Endothelial cell of umbilical vein (primary cell): Measurements from ENCODE around the gene PHF2.

Experiments used
- EZH2 ChIP-seq: IDR thresholded peaks from 2 replicates; pipeline ENCODE4 v1.6.1; 2012; ENCODE audit warnings: borderline replicate concordance, low read depth, mild to moderate bottlenecking, moderate library complexity, low read length, inconsistent platforms; ENCODE audit not compliant: severe bottlenecking
- POLR2A ChIP-seq: IDR thresholded peaks from 2 replicates; pipeline ENCODE4 v1.6.1; 2012; ENCODE audit warnings: low read depth, mild to moderate bottlenecking, control low read depth, low read length
- POLR2AphosphoS5 ChIP-seq: IDR thresholded peaks from 2 replicates; pipeline ENCODE4 v1.6.1; 2012; ENCODE audit warnings: low read depth, mild to moderate bottlenecking, control low read depth, low read length, moderate library complexity; ENCODE audit not compliant: insufficient read depth
- TF ChIP-seq, protein P1 (sequence below), 2 donors: IDR thresholded peaks; 1 replicate in 1 of 2; 2 replicates in 1 of 2; pipeline ENCODE4 v1.5.1; 2011; ENCODE audit warnings: low read length in 2 of 2, mild to moderate bottlenecking in 2 of 2, moderate library complexity in 2 of 2, control low read depth in 1 of 2, inconsistent platforms in 1 of 2, low read depth in 1 of 2; ENCODE audit not compliant: insufficient read depth in 1 of 2; ENCODE audit errors: extremely low read depth in 1 of 2

DNA sequence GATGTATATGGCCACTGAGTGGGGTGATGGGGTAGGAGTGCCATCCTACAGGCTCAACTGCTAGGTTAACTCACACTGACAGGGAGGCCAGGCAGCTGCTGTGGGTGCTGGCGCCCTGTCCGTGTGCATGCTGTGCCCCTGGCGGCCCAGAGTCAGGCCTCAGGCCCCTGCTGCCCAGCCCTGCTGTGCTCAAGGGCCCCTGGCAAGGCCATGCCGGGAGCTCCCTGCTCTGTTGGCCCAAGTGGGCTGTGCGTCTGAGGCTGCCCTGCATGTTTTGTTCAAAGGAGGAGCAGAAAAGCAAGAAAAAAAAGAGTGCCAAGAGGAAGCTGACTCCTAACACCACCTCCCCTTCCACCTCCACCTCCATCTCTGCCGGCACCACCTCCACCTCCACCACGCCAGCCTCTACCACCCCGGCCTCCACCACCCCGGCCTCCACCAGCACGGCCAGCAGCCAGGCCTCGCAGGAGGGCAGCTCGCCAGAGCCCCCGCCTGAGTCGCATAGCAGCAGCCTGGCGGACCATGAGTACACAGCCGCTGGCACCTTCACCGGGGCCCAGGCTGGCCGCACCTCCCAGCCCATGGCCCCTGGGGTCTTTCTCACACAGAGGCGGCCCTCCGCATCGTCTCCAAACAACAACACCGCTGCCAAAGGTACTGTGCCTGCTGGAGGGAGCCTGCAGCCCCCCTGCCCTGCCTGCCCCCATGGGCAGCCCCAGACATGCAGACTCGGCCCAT is 100.1 kb downstream of the PHF2 start:
- TF ChIP-seq, protein P1, sequence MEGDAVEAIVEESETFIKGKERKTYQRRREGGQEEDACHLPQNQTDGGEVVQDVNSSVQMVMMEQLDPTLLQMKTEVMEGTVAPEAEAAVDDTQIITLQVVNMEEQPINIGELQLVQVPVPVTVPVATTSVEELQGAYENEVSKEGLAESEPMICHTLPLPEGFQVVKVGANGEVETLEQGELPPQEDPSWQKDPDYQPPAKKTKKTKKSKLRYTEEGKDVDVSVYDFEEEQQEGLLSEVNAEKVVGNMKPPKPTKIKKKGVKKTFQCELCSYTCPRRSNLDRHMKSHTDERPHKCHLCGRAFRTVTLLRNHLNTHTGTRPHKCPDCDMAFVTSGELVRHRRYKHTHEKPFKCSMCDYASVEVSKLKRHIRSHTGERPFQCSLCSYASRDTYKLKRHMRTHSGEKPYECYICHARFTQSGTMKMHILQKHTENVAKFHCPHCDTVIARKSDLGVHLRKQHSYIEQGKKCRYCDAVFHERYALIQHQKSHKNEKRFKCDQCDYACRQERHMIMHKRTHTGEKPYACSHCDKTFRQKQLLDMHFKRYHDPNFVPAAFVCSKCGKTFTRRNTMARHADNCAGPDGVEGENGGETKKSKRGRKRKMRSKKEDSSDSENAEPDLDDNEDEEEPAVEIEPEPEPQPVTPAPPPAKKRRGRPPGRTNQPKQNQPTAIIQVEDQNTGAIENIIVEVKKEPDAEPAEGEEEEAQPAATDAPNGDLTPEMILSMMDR (IDR thresholded peaks at IDR 0.05; ENCODE audit: extremely low read depth in 1 of 2, insufficient read depth in 1 of 2, low read depth in 1 of 2, low read length in 2 of 2), result no peak
- TF ChIP-seq POLR2A (no peak), EZH2 (no peak), POLR2AphosphoS5 (no peak)
